ENCODE measurements around the gene MEAK7. TPM values are rescaled to one million over a fixed set of nuclear protein-coding genes. Genes with fewer than 3 reads are reported as not detected.
A peak's percentile ranks its signal among the peaks of the same experiment; 100 is the strongest.

The MEAK7 gene
- total and polyA plus RNA-seq, 4 experiments from 2014 or later: 3.3 to 16.8 (median 11.1) TPM

DNA sequence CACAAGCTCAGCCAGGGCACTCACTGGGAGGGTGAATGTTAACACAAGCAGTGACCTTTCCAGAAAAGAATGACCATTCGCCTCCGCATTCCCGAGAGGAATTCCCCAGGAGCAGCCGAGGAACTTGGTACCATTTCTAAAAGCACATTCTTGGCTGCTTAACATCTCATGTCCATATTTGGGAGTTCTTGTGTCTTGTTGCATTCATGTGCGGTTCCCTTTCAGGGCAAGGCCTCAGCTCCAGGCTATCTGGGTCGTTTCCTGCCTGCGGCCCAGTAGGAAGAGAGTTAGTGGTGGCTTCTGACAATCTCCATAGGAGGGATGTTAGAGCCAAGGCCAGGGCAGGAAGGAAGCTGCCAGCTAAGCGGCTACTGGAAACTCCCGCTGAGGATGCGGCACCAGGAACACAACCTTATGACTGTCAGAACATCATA is 27.8 kb upstream of the MEAK7 start:
- H3K9me3 ChIP-seq (ENCODE audit: control insufficient read depth in 1 of 2, low read length in 2 of 2): no peaks in the 10 kb centered on the region
- H3K36me3 ChIP-seq (ENCODE audit: insufficient read depth, low read length): no peaks in the 10 kb centered on the region
- no peaks in the 10 kb centered on the region for H3K27me3 ChIP-seq (ENCODE audit: insufficient read depth, low read length)
- Mint-ChIP-seq H3K27ac (peak overlapping the region in 4 of 7 donors; percentile 13 to 82 (median 60)), H3K4me3 (peak overlapping the region in 2 of 8 donors; percentile 11 to 13), H3K36me3 (peaks cover 3 to 14% of the 10 kb centered on the region in 2 donors), H3K9me3 (peaks cover 0 to 11% (median 5%) of the 10 kb centered on the region in 8 donors), H3K4me1 (peaks cover 4 to 15% (median 8%) of the 10 kb centered on the region in 4 donors), H3K27me3 (no peaks in the 10 kb centered on the region)
- ChIA-PET CTCF (ENCODE audit: partially characterized antibody) (interaction anchor here (1.6 kb wide), 1 partner anchor 22 kb away, joined by 4 read pairs; no protein-coding TSS in a partner anchor), POLR2A (ENCODE audit: partially characterized antibody) (interaction anchor here (1.2 to 1.4 kb wide), 2 partner anchors 12 to 22 kb away, joined by 3 to 5 read pairs; no protein-coding TSS in a partner anchor)
- peaks cover 8% of the 10 kb centered on the region for H3K4me1 ChIP-seq (ENCODE audit: insufficient read depth, low read length)
- no peak overlapping the region for H3K4me3 ChIP-seq (ENCODE audit: low read length in 2 of 2)
- DNase-seq: no peak
- H3K27ac ChIP-seq (ENCODE audit: low read depth, low read length): no peak overlapping the region
- intact Hi-C loops (cut with micrococcal nuclease): no loop called here

- Histone ChIP-seq H3K9me3 (ENCODE audit: control insufficient read depth in 1 of 2, low read length in 2 of 2) (no peaks in the 10 kb centered on the region), H3K27ac (ENCODE audit: low read depth, low read length) (no peak overlapping the region), H3K4me1 (ENCODE audit: insufficient read depth, low read length) (peaks cover 8% of the 10 kb centered on the region), H3K36me3 (ENCODE audit: insufficient read depth, low read length) (no peaks in the 10 kb centered on the region), H3K27me3 (ENCODE audit: insufficient read depth, low read length) (no peaks in the 10 kb centered on the region), H3K4me3 (ENCODE audit: low read length in 2 of 2) (no peak overlapping the region)
- ChIA-PET CTCF (ENCODE audit: partially characterized antibody) (interaction anchor here (1.6 kb wide), 1 partner anchor 21 kb away, joined by 4 read pairs; no protein-coding TSS in a partner anchor), POLR2A (ENCODE audit: partially characterized antibody) (no interaction called here)
- peaks cover 3 to 14% of the 10 kb centered on the region in 2 donors for H3K36me3 Mint-ChIP-seq
- no peaks in the 10 kb centered on the region for H3K27me3 Mint-ChIP-seq
- peaks cover 0 to 11% (median 5%) of the 10 kb centered on the region in 8 donors for H3K9me3 Mint-ChIP-seq
- intact Hi-C loops (cut with micrococcal nuclease): no loop called here
- no peak for DNase-seq
- H3K4me1 Mint-ChIP-seq: peaks cover 4 to 15% (median 8%) of the 10 kb centered on the region in 4 donors
- H3K27ac Mint-ChIP-seq: peak overlapping the region in 1 of 7 donors; percentile 13
- no peak overlapping the region for H3K4me3 Mint-ChIP-seq
Measured at GRCh38 chr16:84531671-84532111, 27.2 kb upstream of the MEAK7 start.

DNA sequence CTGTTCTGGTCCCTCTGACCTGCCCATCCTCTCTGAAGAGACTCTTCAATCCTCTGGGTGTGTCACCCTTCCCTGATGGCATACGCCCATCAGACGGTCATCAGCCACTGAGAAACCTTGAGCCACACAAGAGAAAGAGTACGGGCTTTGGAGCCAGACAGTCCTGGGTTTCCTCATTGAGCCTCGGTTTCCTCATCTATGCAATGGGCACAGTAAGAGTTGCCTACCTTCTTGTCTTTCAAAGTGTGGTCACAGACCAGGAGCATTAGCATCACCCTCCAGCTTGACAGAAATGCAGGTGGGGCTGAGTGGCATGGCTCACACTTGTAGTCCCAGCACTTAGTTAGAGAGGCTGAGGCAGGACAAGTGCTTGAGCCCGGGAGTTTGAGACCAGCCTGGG is 26.1 kb upstream of the MEAK7 start:
- Histone ChIP-seq H3K4me3 (ENCODE audit: low read length in 2 of 2) (no peak overlapping the region), H3K36me3 (ENCODE audit: insufficient read depth, low read length) (no peaks in the 10 kb centered on the region), H3K27ac (ENCODE audit: low read depth, low read length) (no peak overlapping the region), H3K9me3 (ENCODE audit: control insufficient read depth in 1 of 2, low read length in 2 of 2) (no peaks in the 10 kb centered on the region), H3K27me3 (ENCODE audit: insufficient read depth, low read length) (no peaks in the 10 kb centered on the region), H3K4me1 (ENCODE audit: insufficient read depth, low read length) (peaks cover 8% of the 10 kb centered on the region)
- peaks cover 0 to 11% (median 5%) of the 10 kb centered on the region in 8 donors for H3K9me3 Mint-ChIP-seq
- H3K36me3 Mint-ChIP-seq: peaks cover 3 to 14% of the 10 kb centered on the region in 2 donors
- ChIA-PET POLR2A (ENCODE audit: partially characterized antibody) (interaction anchor here (1.4 to 1.7 kb wide), 2 partner anchors 7 to 12 kb away, joined by 4 to 7 read pairs; no protein-coding TSS in a partner anchor), CTCF (ENCODE audit: partially characterized antibody) (interaction anchor here (1.3 kb wide), 1 partner anchor 11 kb away, joined by 3 read pairs; no protein-coding TSS in a partner anchor)
- H3K27ac Mint-ChIP-seq: no peak overlapping the region
- no peak for DNase-seq
- H3K27me3 Mint-ChIP-seq: no peaks in the 10 kb centered on the region
- peaks cover 2 to 15% (median 7%) of the 10 kb centered on the region in 4 donors for H3K4me1 Mint-ChIP-seq
- no peak overlapping the region for H3K4me3 Mint-ChIP-seq
- intact Hi-C loops (cut with micrococcal nuclease): no loop called here

DNA sequence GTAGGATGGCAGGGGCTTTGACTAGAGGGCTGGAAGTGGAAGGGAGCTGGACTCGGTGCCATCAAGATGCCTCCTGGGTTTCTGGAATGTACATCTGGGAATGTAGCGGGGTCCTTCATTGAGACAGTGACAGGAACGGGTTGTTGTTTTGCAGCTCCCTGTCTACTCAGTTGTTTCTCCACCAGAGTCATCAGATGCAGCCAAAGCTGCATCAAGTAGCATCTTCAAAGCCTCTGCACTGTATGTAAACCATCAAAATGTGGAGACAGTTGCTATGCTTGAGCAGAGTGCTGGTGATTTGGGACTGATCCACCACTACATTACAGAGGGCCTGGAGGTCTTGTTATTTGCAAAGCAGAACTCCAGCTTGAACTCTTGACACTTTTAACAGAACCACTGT is 25.1 kb upstream of the MEAK7 start:
- Mint-ChIP-seq H3K27ac (no peak overlapping the region), H3K4me1 (peaks cover 0 to 15% (median 7%) of the 10 kb centered on the region in 4 donors), H3K9me3 (peaks cover 0 to 11% (median 5%) of the 10 kb centered on the region in 8 donors), H3K36me3 (peaks cover 3 to 14% of the 10 kb centered on the region in 2 donors), H3K27me3 (no peaks in the 10 kb centered on the region), H3K4me3 (no peak overlapping the region)
- ChIA-PET CTCF (ENCODE audit: partially characterized antibody) (interaction anchor here (1.0 to 1.5 kb wide), 3 partner anchors 10 to 93 kb away, joined by 3 to 4 read pairs (median 3); no protein-coding TSS in a partner anchor), POLR2A (ENCODE audit: partially characterized antibody) (interaction anchor here (1.4 to 1.7 kb wide), 2 partner anchors 8 to 11 kb away, joined by 4 to 7 read pairs; no protein-coding TSS in a partner anchor)
- intact Hi-C loops (cut with micrococcal nuclease): no loop called here
- H3K4me1 ChIP-seq (ENCODE audit: insufficient read depth, low read length): peaks cover 8% of the 10 kb centered on the region
- H3K4me3 ChIP-seq (ENCODE audit: low read length in 2 of 2): no peak overlapping the region
- no peak overlapping the region for H3K27ac ChIP-seq (ENCODE audit: low read depth, low read length)
- H3K27me3 ChIP-seq (ENCODE audit: insufficient read depth, low read length): no peaks in the 10 kb centered on the region
- no peaks in the 10 kb centered on the region for H3K36me3 ChIP-seq (ENCODE audit: insufficient read depth, low read length)
- H3K9me3 ChIP-seq (ENCODE audit: control insufficient read depth in 1 of 2, low read length in 2 of 2): no peaks in the 10 kb centered on the region
- no peak for DNase-seq

DNA sequence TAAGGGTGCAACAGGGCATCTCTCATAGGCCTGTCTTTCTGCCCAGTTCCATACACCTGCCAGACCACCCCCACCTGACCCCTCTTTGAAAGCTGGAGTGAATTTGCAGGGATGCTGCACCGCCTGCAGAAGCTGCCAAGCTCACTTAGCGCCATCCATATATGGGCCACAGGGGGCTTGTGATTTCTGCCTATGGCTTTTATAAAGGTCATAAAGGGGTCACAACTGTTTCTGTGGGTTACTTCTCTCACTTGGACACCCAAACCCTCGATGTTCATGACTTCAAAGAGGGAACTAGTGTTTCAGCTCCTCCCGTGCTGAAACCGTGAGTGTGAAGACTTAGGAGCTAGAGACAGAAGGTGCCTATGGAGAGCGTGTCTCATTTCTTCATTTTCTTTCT is 23.9 kb upstream of the MEAK7 start:
- Histone ChIP-seq H3K9me3 (ENCODE audit: control insufficient read depth in 1 of 2, low read length in 2 of 2) (no peaks in the 10 kb centered on the region), H3K36me3 (ENCODE audit: insufficient read depth, low read length) (no peaks in the 10 kb centered on the region), H3K4me3 (ENCODE audit: low read length in 2 of 2) (no peak overlapping the region), H3K4me1 (ENCODE audit: insufficient read depth, low read length) (peaks cover 8% of the 10 kb centered on the region), H3K27me3 (ENCODE audit: insufficient read depth, low read length) (no peaks in the 10 kb centered on the region), H3K27ac (ENCODE audit: low read depth, low read length) (no peak overlapping the region)
- CTCF ChIA-PET (ENCODE audit: partially characterized antibody): interaction anchor here (0.6 to 1.5 kb wide), 7 partner anchors 9 to 198 kb away, joined by 3 to 5 read pairs (median 3); no protein-coding TSS in a partner anchor
- Mint-ChIP-seq H3K4me1 (peaks cover 0 to 15% (median 7%) of the 10 kb centered on the region in 4 donors), H3K4me3 (no peak overlapping the region), H3K9me3 (peaks cover 0 to 11% (median 5%) of the 10 kb centered on the region in 8 donors), H3K27ac (no peak overlapping the region), H3K27me3 (no peaks in the 10 kb centered on the region), H3K36me3 (peaks cover 3 to 14% of the 10 kb centered on the region in 2 donors)
- POLR2A ChIA-PET (ENCODE audit: partially characterized antibody): interaction anchor here (1.2 to 2.1 kb wide), 2 partner anchors 10 to 21 kb away, joined by 4 to 8 read pairs; no protein-coding TSS in a partner anchor
- DNase-seq: no peak
- intact Hi-C loops (cut with micrococcal nuclease): no loop called here

DNA sequence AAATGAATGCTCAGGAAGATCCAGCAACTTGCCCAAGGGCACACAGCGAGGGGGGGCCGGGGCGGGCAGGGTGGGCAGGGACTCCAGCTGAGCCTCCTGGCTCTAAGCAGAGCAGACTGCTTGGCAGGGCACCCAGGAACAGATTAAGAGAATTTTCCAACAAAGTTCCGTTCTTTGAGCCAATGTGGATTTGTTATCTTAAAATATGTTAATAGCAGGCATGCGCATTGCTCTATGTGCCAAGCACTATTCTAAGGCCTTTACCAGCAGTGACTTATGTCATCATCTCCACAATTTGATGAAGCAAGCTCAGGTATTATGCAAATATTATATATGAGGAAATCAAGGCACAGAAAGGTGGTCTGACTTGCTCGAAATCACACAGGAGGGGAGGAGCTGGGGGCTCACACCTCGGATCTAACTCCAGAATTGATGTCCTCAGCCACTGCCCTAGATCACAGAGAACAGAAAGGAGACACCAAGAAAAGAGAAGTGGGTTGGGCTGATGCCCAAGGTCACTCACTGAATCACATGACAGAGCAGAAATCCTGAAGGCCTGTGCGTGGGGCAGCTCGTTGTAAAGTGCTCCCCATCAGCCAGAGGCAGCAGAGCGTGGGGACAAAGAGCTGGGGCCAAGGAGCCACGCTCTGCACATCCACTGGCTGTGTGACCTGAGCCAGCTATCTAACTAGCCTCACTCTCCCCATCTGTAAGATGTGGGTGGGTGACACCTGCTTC is 23.2 kb upstream of the MEAK7 start:
- Mint-ChIP-seq H3K27me3 (no peaks in the 10 kb centered on the region), H3K4me3 (no peak overlapping the region), H3K4me1 (peaks cover 0 to 10% (median 5%) of the 10 kb centered on the region in 4 donors), H3K36me3 (peaks cover 3 to 14% of the 10 kb centered on the region in 2 donors), H3K9me3 (peaks cover 0 to 11% (median 5%) of the 10 kb centered on the region in 8 donors), H3K27ac (peak overlapping the region in 2 of 7 donors; percentile 52 to 87)
- intact Hi-C loops (cut with micrococcal nuclease): no loop called here
- no peak for DNase-seq
- CTCF ChIA-PET (ENCODE audit: partially characterized antibody): interaction anchor here (0.6 to 1.5 kb wide), 6 partner anchors 9 to 198 kb away, joined by 3 to 5 read pairs (median 4); no protein-coding TSS in a partner anchor
- H3K36me3 ChIP-seq (ENCODE audit: insufficient read depth, low read length): no peaks in the 10 kb centered on the region
- H3K27ac ChIP-seq (ENCODE audit: low read depth, low read length): no peak overlapping the region
- no peaks in the 10 kb centered on the region for H3K9me3 ChIP-seq (ENCODE audit: control insufficient read depth in 1 of 2, low read length in 2 of 2)
- POLR2A ChIA-PET (ENCODE audit: partially characterized antibody): interaction anchor here (0.5 to 2.1 kb wide), 3 partner anchors 9 to 35 kb away, joined by 3 to 8 read pairs (median 4); no protein-coding TSS in a partner anchor
- peaks cover 4% of the 10 kb centered on the region for H3K4me1 ChIP-seq (ENCODE audit: insufficient read depth, low read length)
- H3K27me3 ChIP-seq (ENCODE audit: insufficient read depth, low read length): no peaks in the 10 kb centered on the region
- no peak overlapping the region for H3K4me3 ChIP-seq (ENCODE audit: low read length in 2 of 2)
